ENCODE results near the gene CALN1. TPM values are rescaled to one million over a fixed set of nuclear protein-coding genes. Genes with fewer than 3 reads are reported as not detected.

CALN1 gene
- total and polyA plus RNA-seq, 2 of the 8 experiments (the other 6 are each of a cell fraction or from before 2014, with no cell fraction given) = 6.4 to 15.2 TPM

GRCh38 chr7:71731740-71732139 lies 680.4 kb downstream of the CALN1 start:
- H3K18ac ChIP-seq (ENCODE audit: extremely low read depth, low read length) = peak overlapping the region; percentile 62
- no peak overlapping the region for H3K4me2 ChIP-seq (ENCODE audit: insufficient read depth in 1 of 2, low read depth in 2 of 2, low read length in 2 of 2)
- peak overlapping the region; percentile 85 for H2BK120ac ChIP-seq (replicated peaks; ENCODE audit: low read depth, low read length)
- no peak overlapping the region for H4K5ac ChIP-seq (ENCODE audit: insufficient read length, low read depth, low read length)
- H3K14ac ChIP-seq (ENCODE audit: insufficient read length) = no peak overlapping the region
- no peak overlapping the region for H4K8ac ChIP-seq (ENCODE audit: extremely low read depth, insufficient read depth, low read length)
- H3K4me1 ChIP-seq (replicated peaks in 1 of 4; ENCODE audit: control insufficient read depth in 3 of 4, insufficient read depth in 4 of 4, low read length in 3 of 4) = peaks cover 0 to 4% (median 1%) of the 10 kb centered on the region in 4 experiments; a peak in 4 of 7 replicates
- no peak overlapping the region for H3K9ac ChIP-seq (replicated peaks in 1 of 4; ENCODE audit: extremely low read depth in 1 of 4, low read depth in 3 of 4, low read length in 3 of 4)
- no peak overlapping the region for H2AFZ ChIP-seq (ENCODE audit: low read length)
- no peaks in the 10 kb centered on the region for H4K20me1 ChIP-seq (replicated peaks in 1 of 2; ENCODE audit: control insufficient read depth in 1 of 2, insufficient read depth in 2 of 2, low read length in 2 of 2)
- no peaks in the 10 kb centered on the region for H3K23me2 ChIP-seq (ENCODE audit: low read depth, low read length)
- no peak overlapping the region for H2BK15ac ChIP-seq (ENCODE audit: low read length)
- no peaks in the 10 kb centered on the region for H3K27me3 ChIP-seq (replicated peaks in 1 of 4; ENCODE audit: control insufficient read depth in 3 of 4, extremely low read depth in 1 of 4, insufficient read depth in 3 of 4, low read length in 3 of 4)
- H2BK5ac ChIP-seq (ENCODE audit: low read depth, low read length) = 0 out of 2 replicates have a peak overlapping the region, but pooled peaks have one; percentile 44
- H2BK12ac ChIP-seq (ENCODE audit: low read depth, low read length) = 0 out of 2 replicates have a peak overlapping the region, but pooled peaks have one; percentile 85
- FAIRE-seq = no peak
- H3K4ac ChIP-seq (replicated peaks; ENCODE audit: insufficient read length, low read depth, low read length) = peak overlapping the region; percentile 41
- no peak overlapping the region for H3K56ac ChIP-seq (replicated peaks; ENCODE audit: insufficient read length, low read depth, low read length)
- no peak for DNase-seq (ENCODE audit: low read depth in 1 of 2, low spot score in 2 of 2)
- H3K4me3 ChIP-seq (ENCODE audit: extremely low read depth in 1 of 4, insufficient read depth in 2 of 4, low read depth in 3 of 4, low read length in 4 of 4) = no peak overlapping the region
- TF ChIP-seq CBX8 (IDR thresholded peaks at IDR 0.05; ENCODE audit: borderline replicate concordance, low read depth, low read length) (no peak), MAX (IDR thresholded peaks at IDR 0.05) (no peak), SRF (IDR thresholded peaks at IDR 0.05; ENCODE audit: low read depth, low read length) (no peak), SIRT6 (IDR thresholded peaks at IDR 0.05; ENCODE audit: low read length) (no peak), TEAD4 (IDR thresholded peaks at IDR 0.05; ENCODE audit: low read depth, low read length) (no peak), RAD21 (IDR thresholded peaks at IDR 0.05 in 1 of 2, conservative IDR thresholded peaks at IDR 0.05 in 1 of 2; ENCODE audit: low read depth in 2 of 2, low read length in 2 of 2) (no peak), TBP (IDR thresholded peaks at IDR 0.05; ENCODE audit: low read depth, low read length) (no peak)
- H3K79me1 ChIP-seq (ENCODE audit: low read depth, low read length) = no peaks in the 10 kb centered on the region
- H2AK5ac ChIP-seq (ENCODE audit: low read depth, low read length) = no peak overlapping the region
- CTCF ChIA-PET (ENCODE audit: partially characterized antibody) = interaction anchor here (0.8 to 7.2 kb wide), 5 partner anchors 10 to 903 kb away, joined by 3 to 61 read pairs (median 5); no protein-coding TSS in a partner anchor
- H2BK20ac ChIP-seq (ENCODE audit: low read length) = peak overlapping the region; percentile 93; the same call in 1 of the 2 replicates
- H3K23ac ChIP-seq (ENCODE audit: insufficient read length) = no peak overlapping the region
- no peaks in the 10 kb centered on the region for H3K9me3 ChIP-seq (ENCODE audit: insufficient read depth in 2 of 2, low read depth in 1 of 2, low read length in 1 of 2)
- POLR2A ChIA-PET (ENCODE audit: partially characterized antibody) = no interaction called here
- no peaks in the 10 kb centered on the region for H3K79me2 ChIP-seq (ENCODE audit: control insufficient read depth in 1 of 2, insufficient read depth in 2 of 2, low read length in 2 of 2)
- H4K91ac ChIP-seq (replicated peaks; ENCODE audit: insufficient read length, low read length) = peak overlapping the region; percentile 4
- no peak overlapping the region for H3K27ac ChIP-seq (ENCODE audit: low read depth, low read length)
- no peaks in the 10 kb centered on the region for H3K36me3 ChIP-seq (ENCODE audit: control insufficient read depth in 2 of 4, insufficient read depth in 4 of 4, low read length in 3 of 4)
- WGBS, 2 experiments (ENCODE audit: extremely low coverage in 1 of 2, insufficient coverage in 1 of 2, insufficient read length in 1 of 2, insufficient replicate concordance in 2 of 2, low coverage in 1 of 2, low lambda C conversion rate in 2 of 2, missing lambda C conversion rate in 1 of 2) = 90% methylated on average over 9 of the region's 9 CpGs; no CpG with 5 or more reads in 1 of the 2 experiments

Data from H1 (cell line).